Endothelial cell of hepatic sinusoid (primary cell): Measurements from ENCODE around the gene CBLL2.
"Not testable (repeated sequence)": the region's sequence is repeated elsewhere in the genome, so short reads cannot be mapped to it uniquely, and the experiment has no call there.

ENCODE experiments used
- in situ Hi-C: cut with HindIII; loops from 2 replicates; pipeline ENCODE4 v1.10.0; 2017; ENCODE audit warnings: low sequenced_read_pairs

Gene CBLL2, protein sequence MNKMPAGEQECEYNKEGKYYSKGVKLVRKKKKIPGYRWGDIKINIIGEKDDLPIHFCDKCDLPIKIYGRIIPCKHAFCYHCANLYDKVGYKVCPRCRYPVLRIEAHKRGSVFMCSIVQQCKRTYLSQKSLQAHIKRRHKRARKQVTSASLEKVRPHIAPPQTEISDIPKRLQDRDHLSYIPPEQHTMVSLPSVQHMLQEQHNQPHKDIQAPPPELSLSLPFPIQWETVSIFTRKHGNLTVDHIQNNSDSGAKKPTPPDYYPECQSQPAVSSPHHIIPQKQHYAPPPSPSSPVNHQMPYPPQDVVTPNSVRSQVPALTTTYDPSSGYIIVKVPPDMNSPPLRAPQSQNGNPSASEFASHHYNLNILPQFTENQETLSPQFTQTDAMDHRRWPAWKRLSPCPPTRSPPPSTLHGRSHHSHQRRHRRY

DNA sequence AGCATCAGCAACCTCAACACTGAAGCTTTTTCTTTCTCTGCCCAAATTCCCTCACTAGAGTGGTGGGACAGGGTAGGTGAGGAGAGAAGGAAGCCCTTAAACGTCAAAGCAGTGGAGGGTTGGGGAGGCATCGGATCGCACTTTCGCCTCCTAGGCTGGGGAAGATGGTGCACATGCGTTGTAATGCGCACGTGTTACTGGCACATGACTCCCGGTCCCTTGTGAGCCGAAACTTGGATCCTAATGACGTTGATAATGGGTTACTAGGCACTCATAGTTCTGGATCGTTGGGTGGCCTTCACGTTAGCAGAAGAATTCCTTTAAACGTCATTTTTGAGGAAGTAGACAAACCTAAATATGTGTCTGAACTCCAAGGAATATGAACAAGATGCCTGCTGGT lies at the start of gene CBLL2:
CBLL2 (plus strand) TSS at position 301 of the 400 bp plus-strand sequence; CDS start at position 380, 79 bp downstream.
- in situ Hi-C loops = no loop called here

DNA sequence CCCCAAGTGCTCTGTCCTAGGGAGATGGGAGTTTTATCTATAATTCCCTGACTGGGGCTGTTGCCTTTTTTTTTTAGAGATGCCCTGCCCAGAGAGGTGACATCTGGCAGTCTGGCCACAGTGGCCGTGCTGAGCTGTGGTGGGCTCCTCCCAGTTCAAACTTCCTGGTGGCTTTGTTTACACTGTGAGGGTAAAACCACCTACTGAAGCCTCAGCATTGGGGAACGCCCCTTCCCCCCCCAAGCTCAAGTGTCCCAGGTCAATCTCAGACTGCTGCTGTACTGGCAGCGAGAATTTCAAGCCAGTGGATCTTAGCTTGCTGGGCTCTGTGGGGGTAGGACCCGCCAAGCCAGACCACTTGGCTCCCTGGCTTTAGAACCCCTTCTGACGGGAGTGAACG lies 38.3 kb upstream of the CBLL2 start:
- in situ Hi-C loops = no loop called here

DNA sequence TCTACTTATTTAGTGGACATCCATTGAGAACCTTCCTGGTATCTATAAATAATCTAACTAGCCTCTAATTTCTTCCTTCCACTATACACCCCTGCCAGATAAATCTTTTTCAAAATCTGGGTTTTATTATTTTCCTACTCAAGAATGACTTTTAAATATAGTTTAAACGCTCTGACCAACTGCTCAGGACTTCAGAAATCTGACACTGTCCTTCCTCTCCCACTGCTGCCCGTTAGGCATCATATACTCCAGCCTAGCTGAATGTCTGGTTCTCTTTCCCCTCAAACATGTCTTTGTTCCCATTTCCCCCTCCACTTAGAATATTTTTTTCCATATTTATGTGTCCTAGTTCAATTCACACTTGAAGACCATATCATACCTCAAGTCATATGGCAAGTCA lies 35.2 kb upstream of the CBLL2 start:
- in situ Hi-C loops = no loop called here

DNA sequence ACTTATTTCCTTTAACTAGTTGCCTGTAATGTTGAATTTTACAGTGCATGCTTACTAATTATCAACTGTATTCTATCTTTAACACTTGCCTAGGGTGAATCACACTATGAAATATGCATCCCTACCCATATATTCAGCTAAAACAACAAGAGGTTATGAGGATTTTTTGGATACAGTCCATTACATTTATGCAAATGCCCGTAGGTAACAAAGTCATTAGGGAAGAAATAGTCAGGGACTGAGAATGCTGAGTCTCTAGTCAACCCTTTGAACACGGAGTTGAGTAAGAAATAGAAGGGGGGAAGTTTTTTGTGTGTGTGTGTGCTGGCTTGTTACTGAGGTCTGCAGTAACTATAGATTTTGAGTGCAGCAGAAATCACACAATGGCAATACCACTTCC lies 26.1 kb upstream of the CBLL2 start:
- in situ Hi-C loops = no loop called here

DNA sequence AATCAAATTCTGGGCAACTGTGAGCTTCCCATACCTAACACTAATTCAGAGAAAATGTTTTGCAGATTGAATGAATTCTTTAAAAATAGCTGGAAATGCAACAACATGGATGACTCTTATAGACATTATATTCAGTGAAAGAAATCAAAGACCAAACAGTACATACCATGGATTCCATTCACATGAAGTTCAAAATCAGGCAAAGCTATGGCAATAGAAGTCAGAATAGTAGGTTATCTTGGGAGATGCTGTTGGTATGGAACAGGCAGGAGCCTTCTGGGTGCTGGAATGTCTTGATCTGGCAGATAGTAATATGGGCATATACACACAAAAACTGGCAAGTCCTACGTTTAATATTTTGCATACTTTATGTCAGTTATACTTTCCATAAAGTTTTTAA lies 25.5 kb upstream of the CBLL2 start:
- in situ Hi-C loops = no loop called here

DNA sequence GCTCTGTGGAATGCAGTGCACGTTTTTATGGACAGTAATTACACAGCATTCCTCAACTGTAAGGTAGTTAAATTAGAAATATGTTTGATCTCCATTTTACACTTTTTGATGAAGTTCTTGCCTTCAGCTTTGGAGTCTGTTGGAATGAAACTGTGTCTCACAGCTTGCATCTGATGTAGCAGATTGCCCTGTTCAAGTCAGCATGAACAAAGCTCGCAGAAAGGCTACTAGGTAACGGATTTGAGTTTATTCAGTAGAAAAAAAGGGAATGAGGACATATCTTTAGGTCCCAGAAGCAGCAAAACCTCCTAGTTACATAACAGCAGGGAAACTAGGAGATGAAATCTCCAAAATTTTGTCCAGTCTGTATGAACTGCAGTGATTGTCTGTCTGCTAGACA lies 24.3 kb upstream of the CBLL2 start:
- in situ Hi-C loops = no loop called here

DNA sequence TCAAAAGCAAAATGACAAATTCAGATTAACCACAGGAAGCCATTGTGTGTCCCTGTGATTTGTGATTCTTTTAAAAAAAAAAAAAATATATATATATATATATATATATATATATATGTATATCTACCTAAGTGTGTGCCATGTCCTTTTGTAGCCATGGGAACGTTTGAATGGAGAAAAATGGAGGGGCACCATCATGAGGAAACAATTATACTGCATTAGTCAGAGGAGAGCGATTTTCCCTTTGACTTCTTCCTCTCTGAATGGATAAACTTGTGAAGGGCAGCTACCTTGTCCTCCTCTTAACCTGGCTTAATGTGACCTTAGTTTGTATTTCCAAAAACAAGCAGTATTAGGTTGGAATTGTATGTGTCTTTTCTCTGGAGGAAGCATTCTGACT lies 23.3 kb upstream of the CBLL2 start:
- in situ Hi-C loops = no loop called here

DNA sequence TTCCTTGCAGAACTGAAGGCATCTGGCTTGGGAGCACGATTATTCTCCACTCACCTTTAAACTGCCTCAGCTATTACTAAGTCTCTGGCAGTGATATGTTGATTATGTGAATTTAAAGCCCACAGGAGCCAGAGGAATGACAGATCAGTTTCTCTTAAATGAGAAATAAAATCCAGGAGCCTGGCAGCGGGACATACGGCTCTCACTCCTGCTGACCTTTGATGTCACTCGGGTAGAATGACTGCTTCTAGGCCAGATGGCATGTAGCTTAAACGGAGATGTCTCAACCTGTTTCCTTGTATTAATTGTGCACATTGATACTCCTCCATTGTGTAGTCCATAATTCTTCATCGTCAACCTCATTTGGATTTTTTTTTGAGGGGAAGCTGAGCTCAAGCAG lies 4.0 kb upstream of the CBLL2 start:
- in situ Hi-C loops = no loop called here

DNA sequence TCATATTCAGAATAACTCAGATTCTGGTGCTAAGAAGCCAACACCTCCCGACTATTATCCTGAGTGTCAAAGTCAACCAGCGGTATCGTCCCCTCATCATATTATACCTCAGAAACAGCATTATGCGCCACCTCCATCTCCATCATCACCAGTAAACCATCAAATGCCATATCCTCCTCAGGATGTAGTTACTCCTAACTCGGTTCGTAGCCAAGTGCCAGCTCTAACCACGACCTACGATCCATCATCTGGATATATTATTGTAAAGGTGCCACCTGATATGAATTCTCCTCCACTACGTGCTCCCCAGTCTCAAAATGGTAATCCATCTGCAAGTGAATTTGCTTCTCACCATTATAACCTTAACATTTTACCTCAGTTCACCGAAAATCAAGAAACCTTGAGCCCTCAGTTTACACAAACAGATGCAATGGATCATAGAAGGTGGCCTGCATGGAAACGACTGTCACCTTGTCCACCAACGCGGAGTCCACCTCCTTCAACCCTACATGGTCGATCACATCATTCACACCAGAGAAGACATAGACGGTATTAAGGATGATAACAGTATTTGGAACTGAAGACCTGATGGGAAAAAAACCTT lies 1.1 kb downstream of the CBLL2 start:
- in situ Hi-C loops = no loop called here

DNA sequence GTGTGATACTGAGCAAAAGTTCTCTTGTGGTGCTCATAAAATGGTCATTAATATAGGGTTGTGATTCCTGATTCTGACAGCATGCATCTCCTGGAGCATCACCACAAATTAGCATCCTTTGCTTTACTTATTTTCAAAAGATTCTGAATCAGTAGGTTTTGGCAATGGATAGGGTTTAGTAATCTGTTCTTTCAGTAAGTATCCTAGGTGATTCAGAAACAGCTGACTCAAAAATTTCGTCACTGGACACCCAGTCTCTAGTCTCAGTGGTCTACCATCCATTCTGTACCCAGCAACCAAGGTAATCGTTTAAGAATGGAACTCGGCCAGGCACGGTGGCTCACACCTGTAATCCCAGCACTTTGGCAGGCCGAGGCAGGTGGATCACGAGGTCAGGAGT lies 4.1 kb downstream of the CBLL2 start:
- in situ Hi-C loops = no loop called here

DNA sequence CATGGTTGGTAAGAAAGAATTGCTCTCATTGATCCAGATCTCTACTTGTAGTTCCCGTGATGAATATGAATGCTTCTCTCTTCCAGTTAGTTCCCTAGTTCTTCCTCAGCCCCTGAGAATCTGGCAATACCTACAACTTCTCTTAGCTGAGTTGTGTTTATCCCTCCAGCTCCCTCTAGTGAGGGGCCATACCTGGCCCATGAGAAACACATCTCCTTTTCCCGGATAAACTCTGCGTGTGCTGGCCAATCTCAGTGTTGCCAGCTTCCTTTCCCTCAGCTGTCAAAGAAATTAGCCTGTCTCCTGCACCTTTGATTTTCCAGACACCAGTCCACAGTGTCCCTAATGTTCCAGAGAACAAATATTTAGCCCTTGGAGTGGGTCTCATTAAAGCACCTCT lies 5.7 kb downstream of the CBLL2 start:
- in situ Hi-C loops = no loop called here

DNA sequence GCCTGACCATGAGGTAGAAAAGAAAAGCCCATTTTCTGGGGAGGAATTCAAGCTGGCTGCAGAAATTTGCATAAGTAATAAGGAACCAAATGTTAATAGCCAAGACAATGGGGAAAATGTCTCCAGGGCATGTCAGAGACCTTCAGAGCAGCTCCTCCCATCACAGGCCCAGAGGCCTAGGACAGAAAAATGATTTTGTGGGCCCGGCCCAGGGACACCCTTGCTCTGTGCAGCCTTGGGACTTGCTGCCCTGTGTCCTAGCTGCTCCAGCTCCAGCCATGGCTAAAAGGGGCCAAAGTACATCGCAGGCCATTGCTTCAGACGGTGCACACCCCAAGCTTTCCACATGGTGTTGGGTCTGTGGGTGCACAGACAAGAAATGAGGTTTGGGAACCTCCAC lies 16.5 kb downstream of the CBLL2 start:
- in situ Hi-C loops = not testable (repeated sequence)

DNA sequence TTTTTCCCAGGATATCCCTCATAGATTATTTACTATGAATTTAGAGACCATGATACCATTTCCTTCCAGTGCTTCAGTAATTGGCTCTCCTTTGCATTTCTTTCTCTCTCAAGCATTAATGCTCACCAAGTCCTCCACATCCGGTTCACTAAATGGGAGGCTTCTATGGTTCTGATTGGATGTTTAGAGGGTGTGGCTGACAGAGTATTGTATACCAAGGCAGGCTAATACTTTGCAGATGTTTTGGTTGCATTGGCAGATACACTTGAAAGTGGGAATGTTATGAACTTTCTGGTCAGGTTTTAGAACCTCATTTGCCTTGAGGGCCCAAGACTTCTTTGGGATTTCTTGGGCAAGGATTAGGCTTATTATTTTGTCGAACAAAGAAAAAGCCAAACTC lies 24.2 kb downstream of the CBLL2 start:
- in situ Hi-C loops = no loop called here

DNA sequence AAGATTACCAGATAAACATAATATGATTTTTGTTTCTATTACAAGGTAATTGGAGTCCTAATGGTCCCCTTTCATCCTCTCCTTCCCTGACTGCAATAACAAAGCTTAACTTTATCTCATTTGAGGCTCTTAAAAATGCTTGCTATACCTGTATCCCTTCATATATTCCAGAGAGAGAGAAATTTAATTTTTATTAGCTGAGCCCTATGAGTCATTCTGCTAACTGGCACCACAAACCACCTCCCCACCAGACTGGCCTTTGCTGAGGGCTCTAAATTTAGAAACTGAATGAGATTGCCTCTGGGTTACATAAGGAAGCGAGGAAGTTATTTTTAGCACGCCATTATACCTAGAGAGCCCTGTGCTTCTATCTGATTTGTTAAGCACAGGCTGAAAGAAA lies 27.4 kb downstream of the CBLL2 start:
- in situ Hi-C loops = loop anchor here (5.0 kb wide), 1 partner anchor 87 kb away; no protein-coding TSS in a partner anchor

DNA sequence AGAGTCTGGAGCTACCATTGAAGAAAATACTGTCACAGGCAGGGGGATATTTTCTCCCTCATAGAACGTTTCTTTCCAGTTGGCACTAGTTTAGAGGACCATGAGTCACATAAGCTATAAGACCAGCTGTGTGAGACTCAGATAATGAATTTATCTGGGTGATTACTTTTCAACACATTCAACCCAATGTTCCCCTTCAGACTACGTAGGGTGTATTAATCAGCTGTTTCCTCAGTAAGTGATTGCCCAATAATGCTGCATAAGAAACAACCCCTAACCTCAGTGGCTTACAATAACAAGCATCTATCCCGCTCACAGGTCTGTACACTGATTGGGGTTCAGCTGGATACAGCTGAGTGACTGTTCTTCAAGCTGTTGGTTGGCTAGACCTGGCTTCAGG lies 38.1 kb downstream of the CBLL2 start:
- in situ Hi-C loops = no loop called here

DNA sequence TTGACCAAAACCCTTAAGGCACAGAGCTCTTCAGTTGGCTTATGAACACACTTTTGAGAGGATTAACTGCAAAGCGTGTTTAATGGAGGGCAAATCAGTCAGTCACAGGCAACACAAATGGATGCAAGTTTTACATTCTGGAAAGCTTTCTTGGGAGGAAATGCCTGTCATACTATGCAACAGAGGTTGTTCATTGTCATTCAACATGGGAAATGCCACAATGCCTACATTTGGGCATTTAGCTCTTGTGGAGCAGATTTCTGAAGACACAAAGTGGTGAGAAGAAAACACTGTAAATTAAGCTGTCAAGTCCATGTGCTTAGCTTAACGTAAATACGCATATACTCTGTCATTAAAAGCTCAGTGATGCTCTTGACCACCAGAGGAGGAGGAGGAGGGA lies 41.1 kb downstream of the CBLL2 start:
- in situ Hi-C loops = no loop called here

DNA sequence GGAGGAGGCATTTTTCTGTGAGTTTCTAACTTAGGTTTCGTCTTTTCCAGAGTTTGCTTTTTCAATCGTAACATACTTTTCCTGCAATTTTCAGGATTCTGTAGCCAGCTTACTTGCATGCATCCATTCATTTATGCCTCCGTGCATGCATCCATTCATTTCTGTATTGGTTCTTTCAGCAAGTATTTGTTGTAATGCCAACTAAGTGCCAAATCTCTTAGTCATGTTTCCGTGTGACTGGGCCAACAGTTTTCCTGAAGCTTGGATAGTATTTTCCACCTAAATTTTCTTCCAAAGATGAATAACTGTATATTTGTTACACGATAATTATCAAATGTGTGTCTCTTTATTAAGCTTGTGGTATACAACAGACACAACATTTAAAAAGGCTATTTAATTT lies 41.5 kb downstream of the CBLL2 start:
- in situ Hi-C loops = no loop called here

DNA sequence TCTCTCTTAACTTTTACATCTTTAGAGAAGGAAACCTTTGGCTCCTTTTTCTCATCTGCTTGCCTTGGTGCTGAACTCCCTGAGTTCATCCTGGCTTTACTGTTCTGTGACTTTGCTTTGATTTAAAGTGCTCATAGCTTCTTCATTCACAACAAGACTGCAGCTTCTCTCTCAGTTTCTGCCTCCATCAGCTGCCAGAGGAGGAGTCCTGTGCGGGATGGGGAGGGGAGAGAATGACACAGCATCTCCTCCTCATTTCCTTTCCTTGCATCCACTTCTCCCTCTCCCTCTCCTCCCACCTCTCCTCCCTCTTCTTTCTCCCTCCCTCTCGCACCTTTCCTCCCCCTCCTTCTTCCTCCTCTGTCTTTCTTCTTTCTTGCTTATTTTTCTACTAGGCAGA lies 42.0 kb downstream of the CBLL2 start:
- in situ Hi-C loops = no loop called here

DNA sequence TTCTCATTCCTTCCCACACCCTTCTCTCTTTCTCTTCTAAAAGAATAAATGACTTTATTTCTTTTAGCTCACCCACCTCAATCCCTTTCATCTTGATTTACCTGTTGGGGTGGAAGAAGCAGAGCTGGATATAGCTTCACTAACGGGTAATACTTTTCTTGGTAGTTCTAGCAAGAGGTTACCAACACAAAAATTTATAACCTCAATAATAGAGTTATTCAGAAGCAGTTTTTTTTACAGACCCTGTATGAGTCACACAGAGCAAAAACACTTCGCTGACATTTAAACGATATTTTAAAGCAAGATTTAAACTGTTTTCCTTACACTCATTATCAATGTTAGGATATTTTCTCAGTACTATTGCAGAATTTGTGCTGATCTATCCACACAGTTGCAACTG lies 42.4 kb downstream of the CBLL2 start:
- in situ Hi-C loops = no loop called here

DNA sequence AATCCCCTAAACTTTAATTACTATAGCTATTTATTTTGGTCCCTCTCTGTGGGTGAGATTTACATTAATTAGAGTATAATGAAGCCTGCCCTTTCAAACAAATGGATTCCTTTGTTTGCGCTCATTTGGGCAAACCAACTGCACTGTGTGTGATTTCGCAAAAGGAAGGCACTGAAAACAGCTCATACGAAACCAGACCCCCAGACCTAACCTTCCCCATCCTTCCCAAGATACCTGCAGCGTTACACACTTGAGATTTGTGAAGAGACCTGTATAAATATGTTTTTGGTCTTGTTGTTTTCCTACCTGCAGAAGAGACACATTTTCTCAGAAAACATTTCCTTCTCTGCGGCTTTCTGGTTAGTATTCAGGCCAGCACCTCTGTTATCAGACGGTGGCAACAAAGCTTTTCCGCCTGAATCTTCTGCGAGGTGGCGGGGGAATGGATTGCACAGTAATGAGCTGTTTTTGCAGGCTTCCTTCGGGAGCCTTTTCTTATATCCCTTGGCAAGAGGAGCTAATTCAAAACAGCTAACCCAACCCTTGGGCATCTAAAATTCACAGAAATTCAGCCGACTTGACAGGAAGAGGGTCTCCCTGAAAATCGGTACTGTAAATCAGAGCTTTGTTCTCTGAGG lies 47.6 kb downstream of the CBLL2 start:
- in situ Hi-C loops = no loop called here

DNA sequence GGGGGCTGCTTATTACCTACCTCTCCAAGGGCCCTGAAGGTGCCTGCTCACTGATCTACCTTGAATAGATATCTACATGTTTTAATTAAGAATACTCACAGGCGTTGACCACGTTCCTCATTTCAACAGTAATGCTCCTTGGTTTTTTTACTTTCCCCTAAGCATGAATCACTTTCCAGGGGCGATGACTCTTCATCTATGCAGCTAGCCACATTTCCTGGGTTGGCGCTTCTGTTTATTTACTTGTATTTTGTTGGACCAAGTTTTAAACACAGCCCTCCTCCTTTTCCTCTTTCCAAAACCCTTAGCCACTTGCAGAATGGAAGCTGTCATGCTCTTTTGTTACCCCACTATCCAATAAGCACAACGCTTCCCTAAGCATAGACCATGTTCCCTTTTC lies 50.8 kb downstream of the CBLL2 start:
- in situ Hi-C loops = no loop called here
